Stimulated activated naive CD8-positive, alpha-beta T cell treated with anti-CD3 and anti-CD28 coated beads, Interleukin-15, Interleukin-2, amounts not matched to agents 100 ng/mL and 50 ng/mL, for 24 hours (primary cell): ENCODE measurements around the gene NAE1.
"Not testable (repeated sequence)": the region's sequence is repeated elsewhere in the genome, so short reads cannot be mapped to it uniquely, and the experiment has no call there.

ENCODE experiments used
- H3K27ac Mint-ChIP-seq: one replicate; pipeline ENCODE4 v1.8.0; 2021; ENCODE audit warnings: mild to moderate bottlenecking, mixed read lengths
- H3K27me3 Mint-ChIP-seq: one replicate; pipeline ENCODE4 v1.8.0; 2021; ENCODE audit warnings: mixed read lengths
- H3K36me3 Mint-ChIP-seq: one replicate; pipeline ENCODE4 v1.8.0; 2021; ENCODE audit warnings: low read depth, mixed read lengths
- H3K4me1 Mint-ChIP-seq: one replicate; pipeline ENCODE4 v1.8.0; 2021; ENCODE audit warnings: low read depth, mixed read lengths
- H3K4me3 Mint-ChIP-seq: one replicate; pipeline ENCODE4 v1.8.0; 2021; ENCODE audit warnings: mild to moderate bottlenecking, mixed read lengths
- H3K9me3 Mint-ChIP-seq: one replicate; pipeline ENCODE4 v1.8.0; 2021; ENCODE audit warnings: mixed read lengths

NAE1 gene

DNA sequence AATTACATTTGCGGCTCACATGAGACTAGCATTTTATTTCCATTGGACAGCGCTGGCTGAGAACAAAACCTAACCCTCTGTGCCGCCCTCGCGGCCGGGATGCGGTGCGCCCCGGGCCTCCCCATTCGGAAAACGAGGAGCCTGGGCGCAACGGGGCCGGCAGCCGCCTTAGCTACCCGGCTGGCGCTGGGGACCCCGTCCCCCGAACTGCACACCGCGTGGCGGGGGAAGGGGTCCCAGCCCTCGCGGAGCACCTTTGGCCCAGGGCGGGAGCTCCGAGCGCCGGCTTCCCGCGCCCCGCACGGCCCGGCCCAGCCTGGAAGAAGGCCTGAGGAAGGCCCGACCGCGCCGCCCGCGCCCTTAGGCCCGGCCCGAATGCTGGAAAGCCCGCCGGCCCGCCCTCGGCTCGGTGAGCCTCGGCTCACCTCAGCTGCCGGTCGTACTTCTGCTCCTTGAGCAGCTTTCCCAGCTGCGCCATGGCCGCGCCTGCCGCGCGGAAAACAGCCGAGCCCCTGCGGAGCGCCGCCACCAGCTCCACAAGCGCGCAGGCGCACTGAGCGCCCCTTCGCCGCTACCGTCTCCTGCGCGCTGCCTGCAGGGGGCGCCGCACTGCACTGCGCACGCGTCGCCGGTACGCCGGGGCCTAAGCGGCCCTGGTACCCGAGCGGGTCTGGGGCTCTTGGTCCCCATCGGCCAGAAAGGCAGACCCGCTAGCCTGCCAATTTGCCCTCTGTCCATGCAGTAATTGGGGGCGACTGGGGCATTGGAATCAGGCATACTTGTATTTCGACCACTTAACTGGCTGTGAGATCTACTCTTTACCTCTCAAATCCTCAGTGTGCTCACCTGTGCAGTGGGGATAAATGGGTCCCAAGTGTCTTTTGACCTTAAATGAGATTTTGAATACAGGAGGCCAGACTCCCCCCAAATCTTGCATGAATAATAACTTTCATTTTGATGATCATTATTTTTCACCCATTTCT lies at the start of gene NAE1:
NAE1 (minus strand) TSS at position 555 of the 983 bp plus-strand sequence; CDS start at position 478, 77 bp downstream.
- Mint-ChIP-seq H3K36me3 (peaks cover 25% of the 10 kb centered on the region), H3K4me1 (peaks cover 20% of the 10 kb centered on the region), H3K9me3 (no peaks in the 10 kb centered on the region), H3K4me3 (peak within 1 kb of the TSS; percentile 81), H3K27me3 (peaks cover 8% of the 10 kb centered on the region), H3K27ac (peak within 1 kb of the TSS; percentile 52)

DNA sequence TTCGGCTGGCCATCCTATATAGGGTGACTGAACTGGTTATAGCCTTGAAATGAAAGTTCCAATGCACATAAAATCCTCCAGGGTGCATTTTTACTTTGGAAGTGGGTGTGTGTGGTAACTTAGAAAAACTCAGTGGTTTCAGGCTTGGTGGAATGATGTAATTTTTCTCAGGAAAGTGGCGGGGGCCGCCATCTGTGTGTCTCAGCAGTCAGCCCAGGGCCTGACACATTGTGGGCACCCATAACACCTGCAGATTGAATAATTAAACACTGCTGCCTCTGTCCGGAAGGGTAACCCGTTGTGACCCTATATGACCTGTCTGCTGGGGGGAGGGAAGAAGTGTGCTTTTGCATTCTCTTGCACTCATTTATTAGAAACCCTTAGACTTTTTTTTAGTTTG lies 47.3 kb upstream of the NAE1 start:
- H3K9me3 Mint-ChIP-seq, result peaks cover 12% of the 10 kb centered on the region
- H3K4me1 Mint-ChIP-seq, result peaks cover 78% of the 10 kb centered on the region
- peak overlapping the region; percentile 64 for H3K4me3 Mint-ChIP-seq
- H3K36me3 Mint-ChIP-seq, result peaks cover 22% of the 10 kb centered on the region
- H3K27ac Mint-ChIP-seq, result peak overlapping the region; percentile 85
- no peaks in the 10 kb centered on the region for H3K27me3 Mint-ChIP-seq

DNA sequence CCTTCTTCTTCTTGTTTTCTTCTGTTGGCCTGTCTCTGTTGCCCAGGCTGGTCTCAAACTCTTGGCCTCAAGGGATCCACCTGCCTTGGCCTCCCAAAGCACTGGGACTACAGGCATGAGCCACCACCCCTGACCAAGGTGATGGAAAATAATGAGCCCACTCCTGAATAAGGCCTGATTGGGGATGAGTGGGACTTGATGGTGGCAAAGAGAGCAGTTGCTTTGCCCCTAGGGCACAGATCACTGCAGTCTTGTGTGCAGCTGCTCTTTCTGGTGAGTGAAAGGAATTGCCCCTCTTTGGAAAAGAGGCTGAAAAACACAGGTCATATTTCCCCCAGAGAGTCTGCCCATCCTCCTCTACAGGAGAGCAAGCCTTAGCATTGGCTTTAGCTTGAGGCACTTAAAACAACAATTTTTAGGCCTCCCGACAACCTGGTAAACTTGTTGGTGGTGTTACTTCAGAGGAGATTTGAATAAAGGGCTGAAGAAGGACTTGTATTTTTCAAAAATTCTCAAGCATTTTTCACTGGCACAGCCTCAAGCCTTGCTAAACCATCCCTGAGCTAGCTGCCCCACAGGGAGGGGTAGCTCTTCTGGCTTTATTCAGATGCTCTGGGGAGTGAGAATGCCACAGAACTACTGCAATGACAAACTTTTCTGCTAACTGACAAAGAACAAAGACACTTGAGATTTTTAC lies 43.5 kb upstream of the NAE1 start:
- Mint-ChIP-seq H3K4me3 (peak overlapping the region; percentile 43), H3K4me1 (peaks cover 62% of the 10 kb centered on the region), H3K27ac (peak overlapping the region; percentile 87), H3K36me3 (peaks cover 12% of the 10 kb centered on the region), H3K9me3 (peaks cover 12% of the 10 kb centered on the region), H3K27me3 (no peaks in the 10 kb centered on the region)

DNA sequence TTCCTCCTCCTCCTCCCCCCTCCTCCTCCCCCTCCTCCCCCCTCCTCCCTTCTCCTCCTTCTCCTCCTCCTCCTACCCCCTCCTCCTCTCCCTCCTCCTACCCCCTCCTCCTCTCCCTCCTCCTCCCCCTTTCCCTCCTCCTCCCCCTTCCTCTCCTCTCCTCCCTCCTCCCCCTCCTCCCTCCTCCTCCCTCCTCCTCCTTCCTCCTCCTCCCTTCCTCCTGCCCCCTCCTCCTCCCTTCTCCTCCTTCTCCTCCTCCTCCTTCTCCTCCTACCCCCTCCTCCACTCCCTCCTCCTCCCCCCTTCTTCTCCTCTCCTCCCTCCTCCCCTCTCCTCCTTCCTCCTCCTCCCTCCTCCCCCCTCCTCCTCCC lies 42.9 kb upstream of the NAE1 start:
- Mint-ChIP-seq H3K27ac (peak overlapping the region; percentile 94), H3K4me1 (peaks cover 58% of the 10 kb centered on the region), H3K9me3 (peaks cover 12% of the 10 kb centered on the region), H3K4me3 (no peak overlapping the region), H3K27me3 (no peaks in the 10 kb centered on the region), H3K36me3 (peaks cover 12% of the 10 kb centered on the region)

DNA sequence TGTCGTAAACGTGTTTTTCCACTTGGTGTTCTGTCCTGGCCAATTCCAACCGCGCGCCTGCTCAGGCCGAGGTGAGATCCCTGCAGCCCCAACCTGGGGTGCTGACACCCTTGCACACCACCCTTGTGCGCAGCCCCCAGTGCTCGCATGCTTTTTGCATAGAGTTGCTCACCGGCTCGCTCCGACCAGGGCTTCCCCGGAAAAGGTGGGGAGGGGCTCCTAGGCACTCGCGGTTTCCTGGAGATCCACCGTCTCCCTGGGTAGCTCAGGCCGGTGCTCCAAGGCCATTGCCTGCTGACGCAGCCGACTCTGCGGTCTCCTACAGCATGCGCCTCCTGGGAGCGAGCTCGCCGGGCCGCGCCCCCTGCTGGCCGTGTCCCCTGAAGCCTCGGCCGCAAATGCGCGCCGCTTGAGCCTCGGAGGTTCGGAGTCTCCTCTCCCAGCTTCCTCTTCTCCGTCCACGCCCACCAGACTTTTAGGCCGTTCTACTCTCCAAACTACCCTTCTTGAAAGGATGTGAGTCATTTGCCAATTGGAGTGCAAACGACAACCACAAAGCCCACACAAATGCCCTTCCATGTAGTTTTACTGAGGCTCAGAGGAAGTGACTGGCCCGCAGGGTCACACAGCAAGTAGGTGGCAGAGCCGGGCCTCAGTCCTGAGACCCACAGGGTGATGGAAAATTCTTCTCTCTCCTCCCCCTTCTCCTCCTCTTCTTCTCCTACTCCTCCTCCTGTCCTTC lies 42.3 kb upstream of the NAE1 start:
- H3K4me1 Mint-ChIP-seq, result peaks cover 53% of the 10 kb centered on the region

DNA sequence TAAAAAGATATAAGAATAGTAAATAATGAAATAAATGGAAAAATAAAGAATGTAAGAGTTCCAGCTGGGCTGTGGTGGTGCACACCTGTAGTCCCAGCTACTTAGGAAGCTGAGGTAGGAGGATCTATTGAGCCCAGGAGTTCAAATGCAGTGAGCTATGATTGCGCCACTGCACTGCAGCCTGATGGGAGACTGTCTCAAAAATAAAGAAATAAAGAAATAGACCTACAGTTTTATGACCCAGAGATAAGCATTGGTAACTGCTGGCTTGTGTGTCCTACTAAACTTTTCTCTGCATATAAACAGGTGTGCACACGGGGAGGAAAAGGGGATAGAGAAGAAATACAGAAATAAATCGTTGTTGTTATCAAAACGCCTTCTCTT lies 41.8 kb upstream of the NAE1 start:
- Mint-ChIP-seq H3K4me3 (peak overlapping the region; percentile 87), H3K9me3 (peaks cover 8% of the 10 kb centered on the region), H3K27ac (peak overlapping the region; percentile 94), H3K27me3 (no peaks in the 10 kb centered on the region), H3K36me3 (peaks cover 7% of the 10 kb centered on the region), H3K4me1 (peaks cover 52% of the 10 kb centered on the region)

More for the DNA sequence above, 42.3 kb upstream of the NAE1 start:
- H3K27me3 Mint-ChIP-seq, result no peaks in the 10 kb centered on the region
- H3K9me3 Mint-ChIP-seq, result peaks cover 11% of the 10 kb centered on the region
- H3K4me3 Mint-ChIP-seq, result peak overlapping the region; percentile 87
- peak overlapping the region; percentile 94 for H3K27ac Mint-ChIP-seq
- H3K36me3 Mint-ChIP-seq, result peaks cover 11% of the 10 kb centered on the region

DNA sequence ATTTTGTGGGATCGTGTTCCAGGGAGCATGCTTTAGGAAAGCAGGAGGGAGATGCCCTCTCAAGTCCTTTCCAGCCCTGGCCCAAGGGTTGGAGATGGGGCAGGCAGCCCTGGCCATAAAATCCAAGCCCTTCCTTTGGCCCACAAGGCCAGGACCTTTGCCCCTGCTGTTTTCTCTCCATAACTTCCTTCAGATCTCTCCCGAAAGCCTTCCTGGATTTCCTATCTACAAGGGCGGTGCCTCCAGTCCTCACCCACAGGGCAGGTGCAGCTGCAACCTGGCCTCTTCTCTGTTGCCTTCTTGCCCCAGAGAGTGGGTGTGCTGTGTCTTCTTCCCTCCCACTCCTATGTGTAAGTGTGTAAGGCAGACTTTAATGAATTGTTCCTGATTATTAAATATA lies 41.1 kb upstream of the NAE1 start:
- peak overlapping the region; percentile 38 for H3K27ac Mint-ChIP-seq
- H3K27me3 Mint-ChIP-seq, result no peaks in the 10 kb centered on the region
- peaks cover 7% of the 10 kb centered on the region for H3K36me3 Mint-ChIP-seq
- peaks cover 8% of the 10 kb centered on the region for H3K9me3 Mint-ChIP-seq
- H3K4me1 Mint-ChIP-seq, result peaks cover 50% of the 10 kb centered on the region
- H3K4me3 Mint-ChIP-seq, result no peak overlapping the region

DNA sequence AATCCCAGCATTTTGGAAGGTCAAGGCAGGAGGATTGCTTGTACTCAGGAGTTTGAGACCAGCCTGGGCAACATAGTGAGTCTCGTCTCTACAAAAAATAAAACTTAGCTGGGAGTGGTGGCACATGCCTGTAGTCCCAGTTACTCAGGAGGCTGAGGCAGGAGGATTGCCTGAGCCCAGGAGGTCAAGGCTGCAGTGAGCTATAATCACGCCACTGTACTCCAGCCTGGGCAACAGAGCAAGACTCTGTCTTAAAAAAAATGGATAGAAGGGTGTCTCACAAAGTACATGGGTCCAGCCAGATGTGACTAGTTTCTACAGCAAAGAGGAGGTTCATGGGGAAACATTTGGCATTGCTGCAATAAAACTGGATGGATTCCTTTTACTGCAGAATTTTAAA lies 40.6 kb upstream of the NAE1 start:
- H3K36me3 Mint-ChIP-seq, H3K27me3 Mint-ChIP-seq, H3K9me3 Mint-ChIP-seq, H3K27ac Mint-ChIP-seq, H3K4me3 Mint-ChIP-seq: not testable (repeated sequence)
- H3K4me1 Mint-ChIP-seq, result peaks cover 46% of the 10 kb centered on the region

DNA sequence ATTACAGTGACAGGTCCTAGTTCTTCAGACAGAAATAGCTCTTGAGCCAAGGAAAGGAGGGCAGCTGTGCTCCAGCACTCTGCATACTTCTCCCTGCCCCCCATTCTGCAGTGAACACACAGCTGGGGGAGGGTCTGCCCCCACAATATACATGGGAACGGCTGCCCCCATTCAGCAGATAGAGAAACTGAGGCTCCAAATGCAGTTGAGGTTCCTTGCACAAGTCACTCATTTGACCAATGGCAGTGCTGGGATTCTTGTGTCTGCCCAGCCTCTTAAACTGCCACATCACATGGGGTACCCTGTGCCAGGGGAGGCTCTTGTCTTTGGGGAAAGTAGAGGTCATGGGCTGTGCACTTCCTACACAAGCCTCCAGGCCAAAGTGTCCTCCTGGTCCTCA lies 38.6 kb upstream of the NAE1 start:
- H3K4me3 Mint-ChIP-seq, result no peak overlapping the region
- H3K4me1 Mint-ChIP-seq, result peaks cover 27% of the 10 kb centered on the region
- H3K36me3 Mint-ChIP-seq, result no peaks in the 10 kb centered on the region
- H3K27me3 Mint-ChIP-seq, result no peaks in the 10 kb centered on the region
- no peak overlapping the region for H3K27ac Mint-ChIP-seq
- H3K9me3 Mint-ChIP-seq, result no peaks in the 10 kb centered on the region

DNA sequence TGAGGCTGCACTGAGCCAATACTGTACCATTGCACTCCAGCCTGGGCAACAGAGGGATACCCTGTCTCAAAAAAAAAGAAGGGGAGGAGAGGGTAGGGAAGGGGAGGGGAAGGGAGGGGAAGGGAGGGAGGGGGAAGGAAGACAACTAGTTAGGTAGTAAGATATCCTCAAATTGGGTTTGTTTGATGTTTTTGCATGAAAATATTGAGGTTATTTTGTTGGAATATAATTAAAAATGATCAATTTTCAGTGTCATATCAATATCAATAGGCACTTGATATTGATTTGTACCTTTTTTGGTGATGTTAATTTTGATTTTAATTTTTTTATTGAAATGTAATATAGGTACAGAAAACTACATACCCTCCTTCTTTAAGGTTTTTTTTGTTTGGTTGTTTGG lies 32.9 kb upstream of the NAE1 start:
- H3K27me3 Mint-ChIP-seq, result no peaks in the 10 kb centered on the region
- peaks cover 5% of the 10 kb centered on the region for H3K4me1 Mint-ChIP-seq
- no peak overlapping the region for H3K4me3 Mint-ChIP-seq
- H3K9me3 Mint-ChIP-seq, result no peaks in the 10 kb centered on the region
- no peak overlapping the region for H3K27ac Mint-ChIP-seq
- no peaks in the 10 kb centered on the region for H3K36me3 Mint-ChIP-seq

DNA sequence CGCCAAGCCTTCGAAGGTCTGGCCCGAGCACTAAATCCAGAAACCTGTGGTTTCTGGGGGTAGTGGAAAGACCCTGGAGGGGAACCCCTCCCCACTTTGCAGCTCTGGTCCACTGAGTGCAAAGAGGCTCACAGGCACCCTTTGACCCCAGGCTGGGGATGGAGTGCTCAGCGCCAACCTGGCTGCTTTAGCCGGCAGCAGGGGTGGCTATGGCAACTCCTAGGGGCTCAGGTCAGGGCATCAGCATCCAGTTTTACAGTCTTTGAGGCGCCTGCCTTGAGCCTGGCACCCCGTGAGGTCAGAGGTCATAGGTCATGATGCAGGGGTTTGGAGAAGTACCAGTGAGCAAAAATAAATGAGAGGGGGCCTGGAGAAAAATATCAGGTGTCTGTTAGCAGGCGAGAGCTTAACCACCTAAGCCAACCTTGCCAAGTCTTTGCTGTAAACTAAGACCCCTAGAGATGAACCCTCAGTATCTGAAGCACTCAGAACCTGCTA lies 31.3 kb upstream of the NAE1 start:
- H3K27me3 Mint-ChIP-seq, result no peaks in the 10 kb centered on the region
- no peak overlapping the region for H3K27ac Mint-ChIP-seq
- H3K4me3 Mint-ChIP-seq, result no peak overlapping the region
- H3K9me3 Mint-ChIP-seq, result no peaks in the 10 kb centered on the region
- H3K4me1 Mint-ChIP-seq, result no peaks in the 10 kb centered on the region
- no peaks in the 10 kb centered on the region for H3K36me3 Mint-ChIP-seq

DNA sequence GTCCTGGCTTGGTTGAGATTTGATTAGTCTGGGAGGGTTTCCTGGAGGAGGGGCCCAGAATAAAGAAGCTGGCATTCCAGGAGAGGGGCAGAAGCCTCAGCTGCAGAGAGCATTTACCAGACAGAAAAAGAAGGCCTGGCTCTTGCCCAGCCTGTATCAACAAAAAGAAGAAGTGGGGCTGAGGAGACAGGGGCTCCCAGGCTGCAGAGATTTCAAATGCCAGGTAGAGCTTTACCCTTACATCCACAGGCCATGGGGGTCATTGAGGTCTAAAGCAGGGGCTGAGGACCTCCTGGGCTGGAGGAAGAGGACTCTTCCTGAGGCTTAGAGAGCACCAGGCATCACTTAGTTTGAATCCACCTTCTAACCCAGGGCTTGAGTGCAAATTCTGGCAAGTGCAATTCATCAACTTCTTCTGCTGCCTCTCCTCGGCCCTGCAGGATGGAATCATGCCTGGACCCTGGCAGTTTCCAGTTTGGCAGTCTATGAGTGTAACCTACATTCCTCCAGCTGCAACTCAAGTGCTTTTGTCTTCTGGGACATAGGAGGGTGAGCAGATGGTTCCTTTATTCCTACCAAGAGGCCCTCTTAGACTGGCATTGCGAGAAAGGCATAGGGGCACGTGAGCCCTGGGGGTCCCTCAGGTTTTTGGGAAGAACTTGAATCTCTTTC lies 28.8 kb upstream of the NAE1 start:
- H3K4me3 Mint-ChIP-seq, result no peak overlapping the region
- H3K36me3 Mint-ChIP-seq, result no peaks in the 10 kb centered on the region

DNA sequence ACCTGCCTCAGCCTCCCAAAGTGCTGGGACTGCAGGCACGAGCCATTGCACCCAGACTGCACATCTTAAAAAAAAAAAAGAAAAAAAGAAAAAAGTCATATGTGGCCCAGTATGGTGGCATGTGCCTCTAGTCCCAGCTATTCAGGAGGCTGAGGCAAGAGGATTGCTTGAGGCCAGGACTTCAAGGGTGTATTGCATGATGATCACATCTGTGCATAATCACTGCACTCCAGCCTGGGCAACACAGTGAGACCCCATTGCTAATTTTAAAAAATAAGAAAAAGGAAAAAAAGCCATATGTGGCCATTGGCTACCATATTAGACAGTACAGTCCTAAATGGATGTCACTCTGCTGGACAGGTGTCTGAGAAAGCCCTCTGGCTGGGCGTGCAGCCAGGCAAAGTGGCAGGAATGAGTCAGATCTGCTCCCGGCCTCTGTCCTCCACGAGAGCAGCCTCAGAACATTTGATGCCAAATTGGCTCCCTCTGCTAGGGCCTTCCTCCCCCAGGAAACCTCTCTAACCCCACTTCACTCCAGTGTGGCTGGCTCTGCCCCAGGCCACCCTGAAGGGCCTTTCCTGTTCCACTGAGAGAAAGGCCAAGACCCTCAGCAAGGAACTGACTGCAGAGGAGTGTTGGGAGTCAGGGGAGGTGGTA lies 28.1 kb upstream of the NAE1 start:
- no peak overlapping the region for H3K27ac Mint-ChIP-seq
- H3K4me1 Mint-ChIP-seq, result no peaks in the 10 kb centered on the region
- no peaks in the 10 kb centered on the region for H3K9me3 Mint-ChIP-seq
- H3K27me3 Mint-ChIP-seq, result no peaks in the 10 kb centered on the region
- no peak overlapping the region for H3K4me3 Mint-ChIP-seq
- H3K36me3 Mint-ChIP-seq, result no peaks in the 10 kb centered on the region

More for the DNA sequence above, 28.8 kb upstream of the NAE1 start:
- no peaks in the 10 kb centered on the region for H3K4me1 Mint-ChIP-seq
- no peaks in the 10 kb centered on the region for H3K27me3 Mint-ChIP-seq
- no peak overlapping the region for H3K27ac Mint-ChIP-seq
- no peaks in the 10 kb centered on the region for H3K9me3 Mint-ChIP-seq

DNA sequence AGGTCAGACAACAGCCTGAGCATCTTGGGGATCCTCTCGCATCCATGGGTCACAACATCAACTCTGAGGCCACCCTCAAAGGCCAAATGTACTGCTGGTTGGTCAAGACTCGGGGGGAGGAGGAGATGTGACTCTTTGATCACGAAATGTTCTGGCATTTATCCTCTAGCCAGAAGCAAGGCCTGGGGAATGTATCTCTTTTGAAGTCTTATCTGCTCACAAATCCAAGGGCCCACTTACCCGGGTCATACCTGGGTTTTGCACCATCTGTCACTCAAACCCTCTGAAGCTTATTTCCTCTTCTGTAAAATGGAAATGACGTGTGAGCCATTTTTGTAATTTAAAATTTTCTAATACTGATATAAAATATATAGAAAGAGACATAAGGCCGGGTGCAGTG lies 26.7 kb upstream of the NAE1 start:
- no peaks in the 10 kb centered on the region for H3K36me3 Mint-ChIP-seq
- H3K27me3 Mint-ChIP-seq, result no peaks in the 10 kb centered on the region
- H3K27ac Mint-ChIP-seq, result no peak overlapping the region
- no peak overlapping the region for H3K4me3 Mint-ChIP-seq
- H3K4me1 Mint-ChIP-seq, result no peaks in the 10 kb centered on the region
- H3K9me3 Mint-ChIP-seq, result no peaks in the 10 kb centered on the region
